ENCODE results near the gene MCF2L. TPM values are rescaled to one million over a fixed set of nuclear protein-coding genes. Genes with fewer than 3 reads are reported as not detected.

The MCF2L gene
- total and polyA plus RNA-seq, 4 donors: 46.3 to 136 (median 92.0) TPM

DNA sequence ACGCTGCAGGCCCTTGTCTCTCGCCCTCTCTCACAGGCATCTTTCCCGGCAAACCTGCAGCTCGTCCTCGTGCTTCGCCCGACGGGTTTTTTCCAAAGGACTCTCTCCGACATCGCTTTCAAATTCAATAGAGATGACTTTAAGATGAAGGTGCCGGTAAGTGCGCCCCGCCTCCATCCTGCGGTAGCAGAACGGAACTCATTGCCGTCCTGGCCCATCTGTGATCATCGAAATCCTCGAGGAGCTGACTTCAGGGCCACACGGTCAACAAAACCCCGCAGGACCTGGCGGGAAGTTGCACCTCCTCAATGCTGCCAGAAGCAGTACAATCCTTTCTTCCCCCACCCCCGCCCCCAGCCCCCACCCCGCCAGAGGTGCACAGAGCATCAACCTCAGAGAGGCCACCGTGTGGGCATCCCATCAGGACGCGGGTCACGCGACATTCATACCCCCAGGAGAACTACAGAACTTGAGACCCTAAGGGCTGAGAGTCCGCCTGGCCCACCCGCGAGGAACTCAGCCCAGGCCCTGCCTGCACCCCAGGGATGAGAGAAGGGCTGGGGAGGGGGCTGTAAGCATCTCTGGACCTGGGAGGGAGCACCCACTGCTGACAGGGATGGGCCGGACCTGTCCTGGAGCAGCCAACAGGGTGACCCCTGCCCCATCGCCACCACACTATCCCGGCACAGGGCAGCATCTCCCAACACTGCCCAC is 91.7 kb downstream of the MCF2L start:
- Histone ChIP-seq H3K9me3 (ENCODE audit: control insufficient read depth, insufficient read depth, low read length) (no peaks in the 10 kb centered on the region), H3K27me3 (ENCODE audit: control insufficient read depth, insufficient read depth, low read length) (no peaks in the 10 kb centered on the region), H3K4me3 (ENCODE audit: low read depth, low read length) (no peak overlapping the region), H3K27ac (ENCODE audit: low read depth, low read length) (no peak overlapping the region), H3K36me3 (ENCODE audit: control insufficient read depth, insufficient read depth, low read length) (peaks cover 81% of the 10 kb centered on the region), H3K4me1 (ENCODE audit: control insufficient read depth, insufficient read depth, low read length) (peaks cover 4% of the 10 kb centered on the region)
- DNase-seq (ENCODE audit: low read depth in 4 of 6, low spot score in 6 of 6): no peak
- 78% methylated on average over 22 of the region's 34 CpGs for WGBS (ENCODE audit: insufficient coverage)

GRCh38 chr13:113061271-113061625 is 92.2 kb downstream of the MCF2L start:
- no peak overlapping the region for H3K4me3 ChIP-seq (ENCODE audit: low read depth, low read length)
- H3K9me3 ChIP-seq (ENCODE audit: control insufficient read depth, insufficient read depth, low read length): no peaks in the 10 kb centered on the region
- H3K27me3 ChIP-seq (ENCODE audit: control insufficient read depth, insufficient read depth, low read length): no peaks in the 10 kb centered on the region
- WGBS (ENCODE audit: insufficient coverage): 65% methylated on average over 7 of the region's 9 CpGs
- H3K36me3 ChIP-seq (ENCODE audit: control insufficient read depth, insufficient read depth, low read length): peaks cover 81% of the 10 kb centered on the region
- H3K4me1 ChIP-seq (ENCODE audit: control insufficient read depth, insufficient read depth, low read length): no peaks in the 10 kb centered on the region
- DNase-seq (ENCODE audit: low read depth in 4 of 6, low spot score in 6 of 6): no peak
- no peak overlapping the region for H3K27ac ChIP-seq (ENCODE audit: low read depth, low read length)

DNA sequence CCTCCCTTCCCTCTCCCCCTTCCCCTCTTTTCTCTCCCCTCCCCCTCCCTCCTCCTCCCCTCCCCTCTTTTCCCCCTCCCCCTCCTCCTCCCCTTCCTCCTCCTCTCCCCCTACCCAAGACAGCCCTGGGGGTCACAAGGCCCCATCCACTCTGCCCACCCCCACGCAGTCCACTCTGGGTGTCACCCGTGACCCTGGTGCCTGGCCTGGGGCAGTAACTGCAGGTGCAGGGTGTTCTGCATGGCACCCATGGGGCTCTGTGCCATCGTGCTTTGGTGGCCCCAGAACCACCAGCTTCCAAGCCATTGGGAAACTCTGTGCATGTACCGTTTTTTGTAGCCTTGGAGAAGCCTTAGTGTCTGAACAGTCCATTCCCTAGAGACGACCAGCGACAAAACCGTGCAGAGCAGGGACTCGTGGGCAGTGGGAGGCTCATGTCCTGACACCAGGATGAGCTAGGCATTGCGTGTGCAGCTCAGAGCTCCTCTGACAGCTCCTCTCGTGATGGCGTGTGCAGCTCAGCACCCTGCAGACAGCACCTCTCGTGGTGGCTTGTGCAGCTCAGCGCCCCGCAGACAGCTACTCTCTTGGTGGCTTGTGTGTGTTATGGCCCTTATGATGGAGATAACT is 92.9 kb downstream of the MCF2L start:
- no peaks in the 10 kb centered on the region for H3K9me3 ChIP-seq (ENCODE audit: control insufficient read depth, insufficient read depth, low read length)
- H3K27me3 ChIP-seq (ENCODE audit: control insufficient read depth, insufficient read depth, low read length): no peaks in the 10 kb centered on the region
- H3K27ac ChIP-seq (ENCODE audit: low read depth, low read length): no peak overlapping the region
- H3K4me1 ChIP-seq (ENCODE audit: control insufficient read depth, insufficient read depth, low read length): no peaks in the 10 kb centered on the region
- WGBS (ENCODE audit: insufficient coverage): 80% methylated on average over 11 of the region's 14 CpGs
- H3K36me3 ChIP-seq (ENCODE audit: control insufficient read depth, insufficient read depth, low read length): peaks cover 85% of the 10 kb centered on the region
- no peak overlapping the region for H3K4me3 ChIP-seq (ENCODE audit: low read depth, low read length)
- no peak for DNase-seq (ENCODE audit: low read depth in 4 of 6, low spot score in 6 of 6)

GRCh38 chr13:113062691-113063090 is 93.7 kb downstream of the MCF2L start:
- peaks cover 83% of the 10 kb centered on the region for H3K36me3 ChIP-seq (ENCODE audit: control insufficient read depth, insufficient read depth, low read length)
- no peaks in the 10 kb centered on the region for H3K9me3 ChIP-seq (ENCODE audit: control insufficient read depth, insufficient read depth, low read length)
- no peak overlapping the region for H3K27ac ChIP-seq (ENCODE audit: low read depth, low read length)
- DNase-seq (ENCODE audit: low read depth in 4 of 6, low spot score in 6 of 6): no peak
- 100% methylated on average over 4 of the region's 14 CpGs for WGBS (ENCODE audit: insufficient coverage)
- H3K4me1 ChIP-seq (ENCODE audit: control insufficient read depth, insufficient read depth, low read length): no peaks in the 10 kb centered on the region
- H3K27me3 ChIP-seq (ENCODE audit: control insufficient read depth, insufficient read depth, low read length): no peaks in the 10 kb centered on the region
- no peak overlapping the region for H3K4me3 ChIP-seq (ENCODE audit: low read depth, low read length)

- no peak overlapping the region for H3K27ac ChIP-seq (ENCODE audit: low read depth, low read length)
- no peaks in the 10 kb centered on the region for H3K4me1 ChIP-seq (ENCODE audit: control insufficient read depth, insufficient read depth, low read length)
- H3K4me3 ChIP-seq (ENCODE audit: low read depth, low read length): no peak overlapping the region
- no peak for DNase-seq (ENCODE audit: low read depth in 4 of 6, low spot score in 6 of 6)
- no peaks in the 10 kb centered on the region for H3K9me3 ChIP-seq (ENCODE audit: control insufficient read depth, insufficient read depth, low read length)
- H3K27me3 ChIP-seq (ENCODE audit: control insufficient read depth, insufficient read depth, low read length): no peaks in the 10 kb centered on the region
- peaks cover 82% of the 10 kb centered on the region for H3K36me3 ChIP-seq (ENCODE audit: control insufficient read depth, insufficient read depth, low read length)
- 93% methylated on average over 22 of the region's 22 CpGs for WGBS (ENCODE audit: insufficient coverage)
Observed at GRCh38 chr13:113063091-113063491, 94.1 kb downstream of the MCF2L start.

DNA sequence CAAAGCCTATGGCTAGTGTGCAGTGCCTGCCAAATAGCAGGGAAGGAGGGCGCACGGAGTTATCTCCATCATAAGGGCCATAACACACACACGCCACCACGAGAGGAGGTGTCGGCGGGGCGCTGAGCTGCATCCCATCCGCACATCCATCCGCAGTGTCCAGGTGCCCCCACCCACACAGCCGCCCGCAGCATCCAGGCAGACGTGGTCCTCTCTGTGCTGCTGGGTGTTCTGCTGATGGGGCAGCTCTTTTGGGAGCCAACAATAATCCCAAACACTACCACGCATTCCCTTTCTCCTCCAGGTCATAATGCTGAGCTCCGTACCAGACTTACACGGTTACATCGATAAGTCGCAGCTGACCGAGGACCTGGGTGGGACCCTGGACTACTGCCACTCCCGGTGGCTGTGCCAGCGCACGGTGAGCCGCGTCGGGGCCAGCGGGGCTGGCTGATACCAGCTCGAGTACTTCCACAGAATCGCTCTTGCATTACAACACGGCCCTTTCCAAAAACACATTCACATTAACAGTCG is 95.1 kb downstream of the MCF2L start:
- H3K27ac ChIP-seq (ENCODE audit: low read depth, low read length): no peak overlapping the region
- WGBS (ENCODE audit: insufficient coverage): 89% methylated on average over 17 of the region's 29 CpGs
- H3K36me3 ChIP-seq (ENCODE audit: control insufficient read depth, insufficient read depth, low read length): peaks cover 72% of the 10 kb centered on the region
- no peaks in the 10 kb centered on the region for H3K4me1 ChIP-seq (ENCODE audit: control insufficient read depth, insufficient read depth, low read length)
- no peaks in the 10 kb centered on the region for H3K27me3 ChIP-seq (ENCODE audit: control insufficient read depth, insufficient read depth, low read length)
- DNase-seq (ENCODE audit: low read depth in 4 of 6, low spot score in 6 of 6): no peak
- no peak overlapping the region for H3K4me3 ChIP-seq (ENCODE audit: low read depth, low read length)
- H3K9me3 ChIP-seq (ENCODE audit: control insufficient read depth, insufficient read depth, low read length): no peaks in the 10 kb centered on the region

DNA sequence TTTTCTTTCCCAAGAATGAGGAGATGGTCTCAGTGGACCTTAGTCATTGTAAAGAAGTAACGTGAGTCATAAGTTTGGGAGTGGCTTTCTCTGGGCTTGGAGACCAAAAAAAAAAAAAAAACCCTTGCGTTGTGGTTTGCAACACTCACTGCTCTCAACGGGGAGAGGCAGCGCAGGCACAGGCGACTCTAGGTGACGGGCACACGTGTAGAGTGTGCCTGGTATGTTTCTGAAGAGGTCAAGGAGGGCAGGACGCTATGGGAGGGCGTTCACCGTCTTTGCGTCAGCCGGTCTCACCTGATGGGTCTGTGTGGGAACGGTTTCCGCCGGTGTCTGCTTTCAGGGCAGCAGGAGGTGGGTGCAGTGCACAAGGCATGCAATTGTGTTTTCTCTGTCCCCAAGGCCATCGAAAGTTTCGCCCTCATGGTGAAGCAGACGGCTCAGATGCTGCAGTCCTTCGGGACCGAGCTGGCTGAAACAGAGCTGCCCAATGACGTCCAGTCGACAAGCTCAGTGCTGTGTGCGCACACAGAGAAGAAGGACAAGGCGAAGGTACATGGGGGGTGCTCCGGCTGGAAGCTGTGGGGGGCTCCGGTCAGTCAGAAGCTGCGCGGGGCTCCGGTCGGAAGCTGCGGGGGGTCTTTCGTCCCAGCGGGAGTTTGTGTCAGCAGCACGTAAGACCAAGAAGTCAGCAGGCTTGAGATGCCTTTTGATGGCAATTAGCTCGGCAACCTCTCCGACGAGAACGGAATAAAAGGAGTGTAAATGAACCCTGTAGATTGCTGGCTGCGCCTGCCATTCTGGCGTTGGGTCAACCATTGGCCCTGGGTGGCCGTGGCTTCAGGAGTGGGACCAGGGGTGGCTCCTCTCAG is 95.8 kb downstream of the MCF2L start:
- no peaks in the 10 kb centered on the region for H3K27me3 ChIP-seq (ENCODE audit: control insufficient read depth, insufficient read depth, low read length)
- peaks cover 74% of the 10 kb centered on the region for H3K36me3 ChIP-seq (ENCODE audit: control insufficient read depth, insufficient read depth, low read length)
- peaks cover 1% of the 10 kb centered on the region for H3K4me1 ChIP-seq (ENCODE audit: control insufficient read depth, insufficient read depth, low read length)
- H3K27ac ChIP-seq (ENCODE audit: low read depth, low read length): no peak overlapping the region
- no peak overlapping the region for H3K4me3 ChIP-seq (ENCODE audit: low read depth, low read length)
- no peak for DNase-seq (ENCODE audit: low read depth in 4 of 6, low spot score in 6 of 6)
- H3K9me3 ChIP-seq (ENCODE audit: control insufficient read depth, insufficient read depth, low read length): no peaks in the 10 kb centered on the region
- 80% methylated on average over 40 of the region's 41 CpGs for WGBS (ENCODE audit: insufficient coverage)

DNA sequence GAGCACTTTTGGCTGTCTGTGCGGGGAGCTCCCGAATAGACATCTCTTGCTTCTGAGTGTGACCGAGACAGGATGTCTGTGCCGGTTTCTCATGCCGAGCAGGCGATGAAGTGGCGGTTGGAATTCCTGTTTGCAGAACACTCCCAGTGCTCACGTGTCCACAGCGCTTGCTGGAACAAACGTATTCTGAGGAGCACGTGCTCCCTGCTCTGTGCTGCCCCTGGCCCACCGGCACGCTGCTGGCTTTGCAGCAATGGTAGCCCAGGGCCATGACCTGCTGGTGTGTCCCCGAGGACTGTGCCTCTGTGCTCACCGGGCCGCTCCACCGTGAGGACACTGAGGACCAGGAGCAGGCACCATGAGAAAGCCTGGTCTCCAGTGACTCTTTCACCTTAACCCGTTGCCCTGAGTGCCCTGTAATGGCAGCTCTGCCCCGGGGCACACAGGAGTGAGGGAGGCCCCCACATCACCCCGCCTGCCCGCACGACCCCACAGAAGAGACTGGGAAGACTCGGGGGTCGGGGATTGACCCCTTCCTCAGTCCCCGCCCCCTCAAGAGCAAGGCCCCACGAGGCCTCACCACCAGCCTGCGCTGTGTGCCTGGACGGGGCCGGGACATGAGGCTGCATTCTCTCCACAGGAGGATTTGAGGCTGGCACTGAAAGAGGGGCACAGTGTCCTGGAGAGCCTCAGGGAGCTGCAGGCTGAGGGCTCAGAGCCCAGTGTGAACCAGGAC is 96.6 kb downstream of the MCF2L start:
- Histone ChIP-seq H3K4me1 (ENCODE audit: control insufficient read depth, insufficient read depth, low read length) (peaks cover 8% of the 10 kb centered on the region), H3K4me3 (ENCODE audit: low read depth, low read length) (no peak overlapping the region), H3K27ac (ENCODE audit: low read depth, low read length) (no peak overlapping the region), H3K36me3 (ENCODE audit: control insufficient read depth, insufficient read depth, low read length) (peaks cover 74% of the 10 kb centered on the region), H3K27me3 (ENCODE audit: control insufficient read depth, insufficient read depth, low read length) (no peaks in the 10 kb centered on the region), H3K9me3 (ENCODE audit: control insufficient read depth, insufficient read depth, low read length) (no peaks in the 10 kb centered on the region)
- 90% methylated on average over 26 of the region's 29 CpGs for WGBS (ENCODE audit: insufficient coverage)
- DNase-seq (ENCODE audit: low read depth in 4 of 6, low spot score in 6 of 6): no peak

DNA sequence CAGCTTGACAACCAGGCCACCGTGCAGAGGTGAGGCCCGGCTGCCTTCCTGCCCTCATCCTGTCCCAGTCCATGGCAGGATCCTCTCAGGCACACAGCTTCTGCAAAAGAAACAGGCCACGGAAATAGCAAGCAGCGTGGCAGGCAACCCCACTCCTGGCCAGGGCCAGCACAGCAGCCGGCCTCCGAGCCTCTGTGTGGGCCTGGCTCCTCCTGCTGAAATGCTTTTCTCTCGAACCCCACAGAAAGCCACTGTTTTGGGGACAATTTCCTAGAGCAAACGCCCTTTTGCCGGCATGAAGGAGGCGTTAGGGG is 97.1 kb downstream of the MCF2L start:
- H3K4me3 ChIP-seq (ENCODE audit: low read depth, low read length): no peak overlapping the region
- DNase-seq (ENCODE audit: low read depth in 4 of 6, low spot score in 6 of 6): no peak
- WGBS (ENCODE audit: insufficient coverage): 93% methylated on average over 10 of the region's 10 CpGs
- H3K4me1 ChIP-seq (ENCODE audit: control insufficient read depth, insufficient read depth, low read length): peaks cover 8% of the 10 kb centered on the region
- no peaks in the 10 kb centered on the region for H3K9me3 ChIP-seq (ENCODE audit: control insufficient read depth, insufficient read depth, low read length)
- H3K27ac ChIP-seq (ENCODE audit: low read depth, low read length): no peak overlapping the region
- H3K36me3 ChIP-seq (ENCODE audit: control insufficient read depth, insufficient read depth, low read length): peaks cover 69% of the 10 kb centered on the region
- H3K27me3 ChIP-seq (ENCODE audit: control insufficient read depth, insufficient read depth, low read length): no peaks in the 10 kb centered on the region
